ENCODE results near the gene HTRA1.
A peak's percentile ranks its signal among the peaks of the same experiment; 100 is the strongest.

The HTRA1 gene

GRCh38 chr10:122495406-122496340 lies 34.3 kb downstream of the HTRA1 start:
- no peak for DNase-seq (ENCODE audit: low spot score)

GRCh38 chr10:122497241-122497640 lies 35.9 kb downstream of the HTRA1 start:
- no peak for DNase-seq (ENCODE audit: low spot score)

- DNase-seq (ENCODE audit: low spot score) = no peak
Measured at GRCh38 chr10:122498521-122498920, 37.2 kb downstream of the HTRA1 start.

GRCh38 chr10:122499012-122499411 lies 37.7 kb downstream of the HTRA1 start:
- DNase-seq (ENCODE audit: low spot score) = no peak

- DNase-seq (ENCODE audit: low spot score) = no peak
Measured at GRCh38 chr10:122499491-122499941, 38.2 kb downstream of the HTRA1 start.

GRCh38 chr10:122500194-122500593 lies 38.8 kb downstream of the HTRA1 start:
- DNase-seq (ENCODE audit: low spot score) = no peak

GRCh38 chr10:122500726-122501125 lies 39.4 kb downstream of the HTRA1 start:
- no peak for DNase-seq (ENCODE audit: low spot score)

GRCh38 chr10:122503012-122503411 lies 41.7 kb downstream of the HTRA1 start:
- DNase-seq (ENCODE audit: low spot score) = no peak

GRCh38 chr10:122503886-122504609 lies 42.7 kb downstream of the HTRA1 start:
- DNase-seq (ENCODE audit: low spot score) = no peak

- DNase-seq (ENCODE audit: low spot score) = peak; percentile 43
Measured at GRCh38 chr10:122504610-122504950, 43.2 kb downstream of the HTRA1 start.

- DNase-seq (ENCODE audit: low spot score) = no peak
Measured at GRCh38 chr10:122505011-122505410, 43.7 kb downstream of the HTRA1 start.

- no peak for DNase-seq (ENCODE audit: low spot score)
Measured at GRCh38 chr10:122505885-122506645, 44.7 kb downstream of the HTRA1 start.

GRCh38 chr10:122507616-122508015 lies 46.3 kb downstream of the HTRA1 start:
- DNase-seq (ENCODE audit: low spot score) = no peak

GRCh38 chr10:122508021-122508420 lies 46.7 kb downstream of the HTRA1 start:
- DNase-seq (ENCODE audit: low spot score) = no peak

GRCh38 chr10:122509323-122509722 lies 48.0 kb downstream of the HTRA1 start:
- no peak for DNase-seq (ENCODE audit: low spot score)

- no peak for DNase-seq (ENCODE audit: low spot score)
Measured at GRCh38 chr10:122510326-122510725, 49.0 kb downstream of the HTRA1 start.

GRCh38 chr10:122510736-122511135 lies 49.4 kb downstream of the HTRA1 start:
- no peak for DNase-seq (ENCODE audit: low spot score)

GRCh38 chr10:122513053-122513452 lies 51.7 kb downstream of the HTRA1 start:
- no peak for DNase-seq (ENCODE audit: low spot score)

GRCh38 chr10:122514045-122514840 lies 52.9 kb downstream of the HTRA1 start:
- no peak for DNase-seq (ENCODE audit: low spot score)

- no peak for DNase-seq (ENCODE audit: low spot score)
Measured at GRCh38 chr10:122515022-122515424, 53.7 kb downstream of the HTRA1 start.

- DNase-seq (ENCODE audit: low spot score) = no peak
Measured at GRCh38 chr10:122515588-122516231, 54.4 kb downstream of the HTRA1 start.

Data from iPS-NIHi11 (cell line).